ENCODE data around the gene SPR.
"Not testable (repeated sequence)": the region's sequence is repeated elsewhere in the genome, so short reads cannot be mapped to it uniquely, and the experiment has no call there.

SPR gene

GRCh38 chr2:72888438-72889202, 1.4 kb downstream of the SPR start:
- no peak for DNase-seq (ENCODE audit: low read depth)

DNA sequence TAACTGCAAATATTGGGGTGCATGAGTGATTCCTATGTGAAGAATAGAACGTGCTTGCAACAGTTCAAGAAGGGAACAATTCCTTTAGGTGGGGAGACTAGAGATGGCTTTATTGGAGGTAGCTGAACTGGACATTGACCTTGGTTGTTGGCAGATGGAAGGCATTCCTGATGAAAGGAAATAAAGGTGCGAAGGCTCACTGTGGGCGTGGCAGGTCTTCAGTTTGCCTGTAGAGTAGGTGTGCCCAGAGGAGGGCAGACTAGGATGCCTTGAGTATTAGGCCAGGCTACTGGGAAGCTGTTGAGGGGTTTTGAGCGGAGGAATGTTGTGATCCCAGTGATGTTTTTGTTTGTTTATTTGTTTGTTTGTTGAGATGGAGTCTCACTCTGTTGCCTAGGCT, 2.8 kb downstream of the SPR start:
- DNase-seq (ENCODE audit: low read depth), result no peak

DNA sequence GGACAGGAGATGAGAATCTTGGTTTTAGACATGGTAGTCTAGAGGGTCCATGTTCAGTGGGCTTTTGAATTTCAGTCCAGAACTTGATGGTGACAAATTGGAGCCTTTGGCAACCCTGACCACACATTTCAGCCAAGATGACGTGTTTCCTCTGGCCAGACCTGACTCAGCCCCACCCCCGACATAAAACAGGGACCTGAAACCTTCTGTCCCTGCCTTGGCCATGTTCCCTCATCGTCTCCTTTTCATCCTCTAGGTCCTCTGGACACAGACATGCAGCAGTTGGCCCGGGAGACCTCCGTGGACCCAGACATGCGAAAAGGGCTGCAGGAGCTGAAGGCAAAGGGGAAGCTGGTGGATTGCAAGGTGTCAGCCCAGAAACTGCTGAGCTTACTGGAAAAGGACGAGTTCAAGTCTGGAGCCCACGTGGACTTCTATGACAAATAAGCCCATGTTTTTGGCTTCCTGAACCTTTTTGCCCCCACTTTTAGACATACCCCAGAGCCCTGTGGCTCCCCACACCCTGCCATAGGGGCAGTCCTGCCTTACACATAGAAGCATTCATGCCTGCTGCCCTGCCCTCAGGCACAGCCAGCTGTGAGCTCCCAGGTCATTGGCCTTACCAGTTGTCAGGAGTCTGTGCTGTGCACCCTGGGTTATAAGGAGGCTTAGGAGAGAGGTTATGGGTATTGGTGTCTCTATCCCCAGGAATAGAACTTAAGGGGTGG, 4.0 kb downstream of the SPR start:
- DNase-seq (ENCODE audit: low read depth), result no peak

- DNase-seq (ENCODE audit: low read depth), result peak; percentile 37
Observed at GRCh38 chr2:72892506-72893173, 5.4 kb downstream of the SPR start.

DNA sequence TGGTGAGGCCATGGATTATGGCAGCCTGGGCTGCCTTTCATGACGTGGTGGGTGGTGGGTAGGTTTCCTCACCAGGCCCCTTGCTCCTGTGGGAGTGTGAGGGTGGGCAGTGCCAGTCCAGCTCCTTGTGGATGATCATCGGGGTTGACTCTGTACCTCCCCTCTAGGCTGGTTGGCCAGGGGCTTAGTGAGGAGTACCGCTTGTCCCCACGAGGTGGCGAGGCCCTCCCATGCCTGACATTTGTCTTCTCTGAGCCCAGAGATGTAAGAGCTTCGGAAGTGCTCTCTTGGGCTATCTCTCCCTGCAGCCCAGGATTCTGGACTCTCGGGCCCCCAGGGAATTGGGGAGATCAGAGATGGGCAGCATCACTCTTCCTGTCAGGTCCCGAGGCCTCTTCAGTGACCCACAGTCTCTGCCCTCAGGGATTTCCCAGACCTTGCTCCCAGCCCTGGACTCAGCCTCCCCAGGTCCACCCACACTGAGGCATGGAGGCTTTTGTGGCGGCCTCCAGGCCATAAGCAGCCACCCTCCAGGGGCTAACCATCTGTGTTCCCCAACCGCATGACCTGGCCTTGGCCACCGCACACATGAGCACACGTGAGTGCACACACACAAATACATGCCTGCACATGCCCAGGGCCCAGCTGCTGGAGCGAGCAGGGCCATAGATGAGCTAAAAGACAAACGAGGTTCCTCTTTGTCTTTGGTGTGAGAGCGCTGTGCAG, 6.5 kb downstream of the SPR start:
- DNase-seq (ENCODE audit: low read depth), result no peak

GRCh38 chr2:72894514-72894913, 7.3 kb downstream of the SPR start:
- DNase-seq (ENCODE audit: low read depth), result no peak

DNA sequence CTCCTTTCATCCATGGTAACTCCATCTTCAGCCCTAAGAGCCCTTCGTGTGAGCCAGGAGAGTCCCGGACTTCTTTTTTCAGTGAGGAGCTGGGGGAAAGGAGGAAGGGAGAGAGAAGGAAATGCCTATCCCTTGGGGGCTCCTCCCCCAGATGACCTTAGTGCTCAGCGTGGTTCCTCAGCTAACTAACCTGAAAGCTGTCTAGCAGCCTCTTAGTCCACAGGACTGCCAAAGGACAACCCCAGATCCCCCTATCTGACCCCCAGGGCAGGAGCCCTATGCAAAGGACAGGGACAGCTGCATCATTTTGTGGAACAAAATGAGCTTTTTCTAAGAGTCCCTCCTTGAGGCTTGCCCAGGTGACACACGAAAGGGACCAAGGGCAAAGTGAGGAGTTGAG, 7.9 kb downstream of the SPR start:
- no peak for DNase-seq (ENCODE audit: low read depth)

DNA sequence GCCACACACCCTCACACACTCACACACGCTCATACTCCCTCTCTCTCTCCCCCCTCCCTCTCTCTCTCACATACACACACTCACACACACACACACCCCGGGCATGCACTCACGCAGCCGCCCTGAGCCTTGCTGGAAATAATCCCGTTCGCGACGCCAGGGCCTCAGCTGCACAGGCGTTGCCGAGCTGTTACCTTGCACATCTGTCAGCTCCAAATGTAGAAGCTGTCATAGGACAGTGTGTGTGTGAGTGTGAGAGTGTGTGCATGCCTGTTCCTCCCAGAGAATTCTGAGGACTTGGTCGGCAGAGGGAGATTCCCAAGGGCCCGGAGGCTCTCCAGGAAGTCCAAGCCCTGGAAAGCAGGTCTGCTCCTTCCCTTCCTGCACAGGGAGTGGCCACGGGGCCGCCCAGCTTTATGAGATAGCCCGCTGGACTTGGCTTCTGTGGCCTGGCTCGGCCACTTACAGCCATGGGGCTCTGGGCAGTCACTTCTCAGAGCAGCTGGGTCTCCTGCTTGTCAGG, 8.6 kb downstream of the SPR start:
- DNase-seq (ENCODE audit: low read depth), result no peak

DNA sequence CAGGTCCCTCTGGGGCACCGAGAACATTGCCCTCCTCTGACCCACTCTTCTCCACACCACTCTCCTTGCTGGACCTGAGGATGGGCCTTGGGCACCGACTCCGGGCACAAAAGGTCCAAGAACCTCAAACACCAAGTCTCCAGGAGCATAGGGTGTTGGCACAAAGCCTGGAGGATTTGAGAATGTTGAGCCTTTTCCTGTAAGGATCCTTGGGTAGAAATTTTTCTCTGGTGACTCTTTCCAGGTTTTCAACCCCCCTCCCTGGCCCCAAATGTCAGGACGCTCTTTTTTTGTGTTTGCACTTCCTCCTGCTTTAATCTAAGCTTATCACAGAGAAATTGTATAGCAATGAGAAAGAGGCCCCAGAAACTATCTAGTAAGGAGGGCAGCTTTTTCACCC, 9.2 kb downstream of the SPR start:
- no peak for DNase-seq (ENCODE audit: low read depth)

- DNase-seq (ENCODE audit: low read depth), result no peak
Observed at GRCh38 chr2:72897785-72898584, 10.8 kb downstream of the SPR start.

DNA sequence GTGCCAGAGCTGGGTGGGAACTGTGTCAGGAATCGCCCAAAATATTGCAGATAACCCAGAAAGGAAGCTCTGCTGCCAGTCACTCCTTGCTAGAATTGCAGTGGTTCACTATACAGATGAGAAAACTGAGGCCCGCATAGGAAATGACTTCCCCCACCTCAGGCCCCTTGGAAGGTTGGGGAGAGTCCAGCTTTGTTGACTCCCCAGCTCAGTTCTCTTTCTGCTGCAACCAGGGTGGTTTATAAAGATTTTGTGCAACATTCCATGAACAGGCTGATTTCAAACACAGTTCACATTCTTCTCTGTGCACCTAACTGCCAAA, 11.3 kb downstream of the SPR start:
- no peak for DNase-seq (ENCODE audit: low read depth)

- no peak for DNase-seq (ENCODE audit: low read depth)
Observed at GRCh38 chr2:72900191-72900825, 13.1 kb downstream of the SPR start.

DNA sequence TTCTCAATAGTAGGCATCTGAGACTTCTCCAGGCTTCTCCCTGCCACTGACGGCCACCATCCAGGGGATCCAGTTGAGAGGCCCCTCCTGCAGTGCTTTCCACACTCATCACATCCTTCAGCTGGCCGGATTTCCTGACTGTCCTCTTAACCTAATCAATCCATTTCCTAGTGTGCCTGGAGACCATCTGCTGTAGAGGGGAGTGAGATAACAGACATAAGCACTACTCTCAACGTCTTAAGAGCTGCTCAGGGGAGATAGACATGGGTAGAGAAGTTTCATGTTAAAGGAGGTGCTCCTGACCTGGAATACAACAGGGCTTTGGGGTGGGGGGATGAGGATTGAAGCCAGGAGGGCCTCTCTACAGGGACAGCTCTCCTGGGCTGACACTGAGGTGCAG, 14.2 kb downstream of the SPR start:
- DNase-seq (ENCODE audit: low read depth), result no peak

DNA sequence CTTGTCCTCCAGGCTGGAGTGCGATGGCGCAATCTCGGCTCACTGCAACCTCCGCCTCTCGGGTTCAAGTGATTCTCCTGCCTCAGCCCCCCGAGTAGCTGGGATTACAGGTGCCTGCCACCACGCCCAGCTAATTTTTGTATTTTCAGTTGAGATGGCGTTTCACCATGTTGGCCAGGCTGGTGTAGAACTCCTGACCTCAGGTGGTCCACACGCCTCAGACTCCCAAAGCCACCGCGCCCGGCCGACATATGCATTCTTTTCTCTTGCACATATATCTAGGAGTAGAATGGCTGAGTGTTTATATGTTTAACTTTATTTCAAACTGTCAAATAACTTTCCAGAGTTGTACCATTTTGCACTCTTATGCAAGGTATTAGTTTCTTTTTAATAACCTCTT, 20.2 kb downstream of the SPR start:
- DNase-seq (ENCODE audit: low read depth), result not testable (repeated sequence)

DNA sequence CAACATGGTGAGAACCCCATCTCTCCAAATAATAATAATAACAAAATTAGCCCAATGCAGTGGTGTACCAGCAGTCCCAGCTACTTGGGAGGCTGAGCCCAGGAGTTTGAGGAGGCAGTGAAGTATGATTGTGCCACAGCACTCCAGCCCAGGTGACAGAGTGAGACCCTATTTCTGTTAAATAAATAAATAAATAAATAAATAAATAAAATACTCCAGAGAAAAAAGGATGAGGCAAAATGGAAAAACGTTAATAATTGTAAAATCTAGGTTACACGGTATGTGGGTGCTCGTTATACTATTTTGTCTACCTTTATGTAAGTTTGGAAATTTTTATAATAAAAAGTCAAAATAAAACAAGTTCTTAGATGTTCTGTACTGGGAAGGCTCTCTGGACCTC, 21.5 kb downstream of the SPR start:
- no peak for DNase-seq (ENCODE audit: low read depth)

DNA sequence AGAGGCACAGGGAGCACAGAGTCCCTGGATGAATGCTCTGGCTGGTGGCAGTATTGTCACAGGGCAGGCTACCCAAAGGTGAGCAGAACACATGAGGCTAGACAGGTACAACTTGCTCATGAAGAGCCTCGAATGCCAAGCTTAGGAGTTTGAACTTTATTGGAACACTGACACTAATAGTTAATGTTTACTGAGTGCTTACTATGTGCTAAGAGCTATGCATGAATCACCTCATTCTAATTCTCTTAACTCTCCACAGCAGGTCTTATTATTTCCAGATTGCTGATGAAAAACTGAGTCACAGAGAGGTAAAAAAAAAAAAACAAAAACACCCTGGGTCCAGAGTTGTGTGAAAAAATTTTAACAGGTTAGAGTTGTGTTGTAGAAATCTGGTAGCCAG, 24.0 kb downstream of the SPR start:
- no peak for DNase-seq (ENCODE audit: low read depth)

GRCh38 chr2:72913486-72914205, 26.4 kb downstream of the SPR start:
- DNase-seq (ENCODE audit: low read depth), result no peak

DNA sequence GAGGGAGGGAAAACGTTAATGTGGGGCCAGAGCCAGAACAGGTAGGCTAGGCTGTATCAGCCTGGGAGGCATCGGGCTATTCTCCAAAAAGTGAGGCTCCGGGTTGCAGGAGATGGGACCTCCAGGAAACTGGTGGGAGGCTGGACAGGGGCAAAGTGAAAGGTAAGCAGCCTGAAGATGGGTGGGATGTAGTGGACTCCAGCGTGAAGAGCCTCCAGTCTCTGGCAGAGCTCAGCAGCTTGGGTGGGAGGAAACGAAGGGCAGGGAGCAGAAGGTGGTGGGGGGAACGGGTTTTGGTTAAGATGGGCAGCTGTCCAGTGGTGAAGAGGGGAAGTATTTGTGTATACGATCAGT, 27.0 kb downstream of the SPR start:
- no peak for DNase-seq (ENCODE audit: low read depth)

DNA sequence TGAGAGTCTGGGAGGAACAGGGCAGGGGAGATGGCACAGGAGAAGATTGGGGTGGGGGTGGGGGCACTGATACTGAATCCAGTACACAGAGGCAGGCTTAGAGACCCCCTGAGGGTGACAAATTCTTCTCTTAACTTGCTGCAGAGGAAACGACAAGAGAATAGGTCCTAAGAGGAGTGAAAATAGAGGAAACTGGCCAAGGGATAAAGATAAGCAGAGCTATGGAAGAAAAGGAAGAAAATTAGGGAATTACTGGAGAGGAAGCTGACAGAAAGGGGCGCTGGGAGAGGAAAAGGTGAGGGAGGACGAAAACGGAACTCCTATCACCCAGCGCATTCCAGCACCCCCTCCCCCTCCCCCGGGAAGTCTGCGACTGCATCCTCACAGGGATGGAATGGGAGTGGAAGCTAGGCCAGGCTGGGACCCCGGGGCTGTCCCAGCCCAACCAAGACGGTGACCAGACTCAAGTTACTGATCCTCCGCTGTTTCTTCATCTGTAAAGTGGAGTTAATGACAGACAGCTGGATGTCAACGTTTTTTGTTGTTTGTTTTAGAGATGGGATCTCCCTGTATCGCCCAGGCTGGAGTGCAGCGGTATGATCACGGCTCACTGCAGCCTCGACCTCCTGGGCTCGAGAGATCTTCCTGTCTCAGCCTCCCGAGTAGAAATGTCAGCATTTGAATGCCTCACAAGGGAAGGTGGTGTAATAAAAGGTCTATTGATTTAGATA, 27.5 kb downstream of the SPR start:
- no peak for DNase-seq (ENCODE audit: low read depth)

Data from activated T-helper 9 cell treated with anti-CD3 and anti-CD28 coated beads, Interleukin-2, amount 50 U/mL, for 16 hours (primary cell).